Stimulated activated CD4-positive, alpha-beta T cell treated with anti-CD3 and anti-CD28 coated beads, Interleukin-15, amount 100 ng/mL, for 1 hour (primary cell): Measurements from ENCODE around the gene PPP1R12B.

Source experiments
- DNase-seq, 2 donors: peaks; one replicate each; pipeline ENCODE4 v3.0.0-alpha.2; 2020; ENCODE audit warnings: low read depth in 1 of 2, low spot score in 1 of 2

The PPP1R12B gene

GRCh38 chr1:202348509-202349205 is at the start of gene PPP1R12B:
Gene PPP1R12B (plus strand): TSS chr1:202348699. CDS start chr1:202348852, 153 bp downstream.
- DNase-seq, result peak; percentile 89 to 90

GRCh38 chr1:202302166-202302565 is 46.3 kb upstream of the PPP1R12B start:
- DNase-seq, result no peak

- no peak for DNase-seq
Observed at GRCh38 chr1:202304375-202304774, 44.1 kb upstream of the PPP1R12B start.

- no peak for DNase-seq
Observed at GRCh38 chr1:202305168-202305567, 43.3 kb upstream of the PPP1R12B start.

- no peak for DNase-seq
Observed at GRCh38 chr1:202306535-202307345, 41.8 kb upstream of the PPP1R12B start.

GRCh38 chr1:202310071-202310725 is 38.3 kb upstream of the PPP1R12B start:
- no peak for DNase-seq

- DNase-seq, result no peak
Observed at GRCh38 chr1:202310746-202311145, 37.8 kb upstream of the PPP1R12B start.

- DNase-seq, result no peak
Observed at GRCh38 chr1:202311875-202312635, 36.4 kb upstream of the PPP1R12B start.

- DNase-seq, result peak; percentile 46 to 47
Observed at GRCh38 chr1:202315576-202316168, 32.8 kb upstream of the PPP1R12B start.

- no peak for DNase-seq
Observed at GRCh38 chr1:202316186-202316585, 32.3 kb upstream of the PPP1R12B start.

- no peak for DNase-seq
Observed at GRCh38 chr1:202317941-202318925, 30.3 kb upstream of the PPP1R12B start.

- no peak for DNase-seq
Observed at GRCh38 chr1:202319381-202320080, 29.0 kb upstream of the PPP1R12B start.

- no peak for DNase-seq
Observed at GRCh38 chr1:202320081-202320405, 28.5 kb upstream of the PPP1R12B start.

GRCh38 chr1:202323731-202324130 is 24.8 kb upstream of the PPP1R12B start:
- no peak for DNase-seq

GRCh38 chr1:202324646-202325045 is 23.9 kb upstream of the PPP1R12B start:
- DNase-seq, result no peak

GRCh38 chr1:202329891-202330290 is 18.6 kb upstream of the PPP1R12B start:
- DNase-seq, result no peak

GRCh38 chr1:202333861-202334260 is 14.6 kb upstream of the PPP1R12B start:
- no peak for DNase-seq

GRCh38 chr1:202343652-202344349 is 4.7 kb upstream of the PPP1R12B start:
- DNase-seq, result no peak
